Fibroblast of gingiva (primary cell): ENCODE data around the gene FUS.
"Not testable (repeated sequence)": the region's sequence is repeated elsewhere in the genome, so short reads cannot be mapped to it uniquely, and the experiment has no call there.

ENCODE experiments used
- DNase-seq: peaks from one replicate; pipeline ENCODE4 v3.0.0-alpha.2; 2011; ENCODE audit warnings: low read depth

Gene FUS

DNA sequence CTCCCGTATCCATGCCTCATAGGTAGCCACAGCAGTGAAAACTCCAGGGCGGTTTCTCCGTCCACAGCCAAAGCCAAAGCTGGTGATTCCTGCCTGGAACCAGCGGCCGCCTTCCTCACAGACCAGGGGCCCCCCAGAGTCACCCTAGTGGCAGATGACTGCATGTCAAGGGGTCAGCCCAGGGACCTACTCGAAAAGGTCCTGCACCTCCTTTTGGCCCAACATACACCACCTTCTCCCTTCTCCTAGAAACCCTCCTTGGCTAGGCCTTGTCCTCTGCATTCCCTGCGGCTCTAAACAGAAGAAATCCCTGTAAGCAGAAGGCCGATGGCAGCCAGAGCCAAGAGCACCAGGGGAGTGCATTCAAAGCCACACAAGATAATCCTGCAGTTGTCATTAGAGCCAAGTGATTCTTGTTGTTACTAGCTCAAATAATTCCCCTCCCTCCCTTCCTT is 36.2 kb upstream of the FUS start:
- DNase-seq = no peak

DNA sequence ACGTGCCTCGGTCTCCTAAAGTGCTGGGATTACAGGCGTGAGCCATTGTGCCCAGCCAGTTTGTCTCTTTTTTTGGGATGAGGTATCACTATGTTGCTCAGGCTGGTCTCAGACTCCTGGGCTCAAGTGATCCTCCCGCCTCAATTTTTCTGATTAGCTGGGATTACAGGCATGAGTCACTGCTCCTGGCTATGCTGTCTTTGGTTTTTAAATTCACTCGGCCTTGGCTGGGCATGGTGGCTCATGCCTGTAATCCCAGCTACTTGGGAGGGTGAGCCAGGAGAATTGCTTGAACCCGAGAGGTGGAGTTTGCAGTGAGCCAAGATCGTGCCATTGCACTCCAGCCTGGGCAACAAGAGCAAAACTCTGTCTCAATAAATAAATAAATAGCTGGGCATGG is 35.5 kb upstream of the FUS start:
- not testable (repeated sequence) for DNase-seq

- no peak for DNase-seq
Measured at GRCh38 chr16:31145398-31145990, 34.4 kb upstream of the FUS start.

GRCh38 chr16:31147574-31147973 is 32.4 kb upstream of the FUS start:
- no peak for DNase-seq

- DNase-seq = no peak
Measured at GRCh38 chr16:31148281-31148728, 31.6 kb upstream of the FUS start.

GRCh38 chr16:31148896-31149295 is 31.0 kb upstream of the FUS start:
- no peak for DNase-seq

DNA sequence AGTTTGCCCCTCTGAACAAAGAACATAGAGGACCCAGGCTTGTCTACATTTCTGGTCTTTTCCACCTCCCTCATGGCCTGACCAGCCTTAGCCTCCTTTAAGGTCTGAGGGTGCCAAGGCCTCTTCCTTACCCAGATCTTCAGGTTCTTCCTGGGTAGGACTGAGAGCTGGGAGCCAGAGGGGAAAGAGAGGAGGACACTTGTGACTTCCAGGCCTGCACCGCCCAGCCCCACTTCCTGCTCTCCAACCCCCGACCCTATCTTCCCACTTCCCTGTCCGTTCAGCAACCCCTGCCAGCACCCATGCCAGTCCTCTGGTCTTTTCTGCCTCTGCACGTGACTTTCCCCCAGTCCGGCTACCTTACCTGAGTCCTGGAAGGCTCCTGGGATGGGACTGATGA is 30.6 kb upstream of the FUS start:
- DNase-seq = no peak

- no peak for DNase-seq
Measured at GRCh38 chr16:31149894-31150890, 29.7 kb upstream of the FUS start, which contains the start of gene PRSS36. PRSS36 (minus strand) TSS chr16:31150066; CDS start chr16:31150035, 31 bp downstream.

GRCh38 chr16:31150976-31151375 is 29.0 kb upstream of the FUS start:
- DNase-seq = not testable (repeated sequence)

DNA sequence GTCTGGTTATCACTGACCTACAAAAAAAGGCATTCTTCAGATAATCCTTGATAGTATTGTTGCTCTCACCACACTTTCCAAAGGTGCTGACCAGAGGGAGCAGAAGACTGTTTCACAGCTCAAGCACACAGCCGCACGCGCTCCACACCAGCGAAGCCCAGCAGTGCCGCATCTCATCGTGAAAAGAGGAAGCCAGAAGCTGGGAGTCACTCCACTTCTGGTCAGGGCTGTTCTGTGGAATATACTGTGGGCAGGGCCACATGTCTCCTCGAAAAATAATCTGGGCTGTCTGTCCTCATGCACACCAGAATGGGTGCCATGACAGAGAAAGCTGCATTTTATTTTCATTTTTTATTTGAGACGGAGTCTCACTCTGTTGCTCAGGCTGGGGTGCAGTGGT is 22.8 kb upstream of the FUS start:
- DNase-seq = no peak

GRCh38 chr16:31167315-31167714 is 12.6 kb upstream of the FUS start:
- no peak for DNase-seq

GRCh38 chr16:31168848-31169247 is 11.1 kb upstream of the FUS start:
- no peak for DNase-seq

GRCh38 chr16:31170048-31170447 is 9.9 kb upstream of the FUS start:
- DNase-seq = not testable (repeated sequence)

- no peak for DNase-seq
Measured at GRCh38 chr16:31177136-31177535, 2.8 kb upstream of the FUS start.

- DNase-seq = no peak
Measured at GRCh38 chr16:31179219-31179746, 656 bp upstream of the FUS start.

DNA sequence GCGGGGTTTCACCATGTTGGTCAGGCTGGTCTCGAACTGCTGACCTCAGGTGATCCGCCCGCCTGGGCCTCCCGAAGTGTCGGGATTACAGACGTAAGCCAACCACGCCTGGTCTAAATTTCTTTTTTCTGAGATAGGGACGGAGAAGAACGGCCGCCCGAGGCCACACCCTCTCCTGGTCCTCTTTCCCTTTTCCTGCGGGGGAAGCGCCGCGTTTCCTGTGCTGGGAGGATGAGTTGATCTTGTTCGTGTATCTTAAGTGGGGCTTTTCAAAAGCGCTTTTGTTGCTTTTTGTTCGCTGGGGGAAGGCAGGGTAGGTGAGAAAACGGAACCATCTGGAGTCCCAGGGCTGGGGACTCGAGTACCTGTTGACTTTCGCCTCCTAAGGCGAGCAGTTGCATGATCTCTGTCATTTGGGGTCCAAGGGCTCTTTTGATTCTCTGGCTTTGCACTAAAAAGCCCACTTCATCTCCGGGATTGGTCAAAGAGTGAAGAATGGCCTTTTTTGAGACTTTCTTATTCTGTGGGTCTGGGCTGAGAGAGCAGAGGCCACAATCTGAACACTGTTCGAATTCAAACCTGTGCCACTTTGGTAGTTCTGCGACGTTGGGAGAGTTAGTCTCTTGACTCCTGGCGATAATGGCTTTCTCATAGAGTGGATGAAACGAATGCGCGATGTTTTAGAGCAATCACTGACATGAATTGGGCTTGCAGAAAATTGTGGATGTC is 1.3 kb downstream of the FUS start:
- DNase-seq = no peak

GRCh38 chr16:31182391-31182790 is 2.5 kb downstream of the FUS start:
- no peak for DNase-seq

DNA sequence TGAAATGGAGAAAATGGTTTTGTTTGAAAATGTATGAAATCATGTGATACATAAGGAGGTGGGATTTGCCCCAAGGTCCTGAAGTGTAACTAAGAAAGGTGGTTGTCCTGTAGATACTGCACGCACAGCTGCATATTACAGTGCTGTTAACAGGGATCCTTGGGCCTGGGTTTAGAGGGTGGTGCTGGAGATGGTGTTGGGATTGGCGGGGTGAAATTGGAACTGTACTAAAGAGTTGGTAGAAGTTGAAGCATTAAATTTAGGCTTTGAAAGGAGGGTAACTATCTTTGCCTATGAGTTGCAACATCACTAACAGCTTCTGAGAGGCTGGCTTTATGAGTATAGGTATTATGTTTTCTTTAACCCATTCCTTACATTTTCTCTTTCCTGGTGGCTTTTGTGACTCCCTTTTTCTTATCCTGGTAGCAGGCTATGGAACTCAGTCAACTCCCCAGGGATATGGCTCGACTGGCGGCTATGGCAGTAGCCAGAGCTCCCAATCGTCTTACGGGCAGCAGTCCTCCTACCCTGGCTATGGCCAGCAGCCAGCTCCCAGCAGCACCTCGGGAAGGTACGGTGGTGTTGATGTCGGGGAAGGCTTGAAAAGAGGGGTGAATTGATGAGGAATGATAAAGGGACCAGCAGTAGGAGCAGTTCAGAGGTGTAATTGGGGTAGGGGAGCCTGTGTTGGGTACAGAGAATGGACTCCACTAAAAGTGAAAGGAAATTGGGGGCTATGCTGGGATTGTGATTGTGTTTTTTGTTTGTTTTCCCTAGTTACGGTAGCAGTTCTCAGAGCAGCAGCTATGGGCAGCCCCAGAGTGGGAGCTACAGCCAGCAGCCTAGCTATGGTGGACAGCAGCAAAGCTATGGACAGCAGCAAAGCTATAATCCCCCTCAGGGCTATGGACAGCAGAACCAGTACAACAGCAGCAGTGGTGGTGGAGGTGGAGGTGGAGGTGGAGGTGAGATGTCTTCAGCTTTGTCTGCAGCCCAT is 3.8 kb downstream of the FUS start:
- DNase-seq = no peak

GRCh38 chr16:31184888-31185287 is 4.9 kb downstream of the FUS start:
- DNase-seq = no peak

DNA sequence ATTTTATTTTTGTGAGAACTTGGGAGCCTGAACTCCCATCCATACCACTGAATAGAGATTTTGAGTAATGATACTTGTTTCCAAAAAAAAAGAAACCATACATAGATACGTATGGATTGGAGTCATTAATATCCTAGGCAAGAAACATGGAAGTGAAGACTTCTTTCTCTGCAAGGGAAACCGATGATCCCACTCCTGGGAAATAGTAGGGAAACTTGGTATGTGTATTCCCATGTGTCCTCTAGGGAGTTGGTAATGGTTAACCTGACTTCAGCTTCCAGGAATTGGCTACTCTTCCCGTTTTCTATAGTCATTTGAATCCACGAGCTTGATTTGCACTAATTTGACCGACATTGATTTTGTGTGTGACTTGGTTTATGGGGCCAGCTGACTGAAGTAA is 5.4 kb downstream of the FUS start:
- no peak for DNase-seq

GRCh38 chr16:31186176-31186575 is 6.2 kb downstream of the FUS start:
- DNase-seq = no peak
